ENCODE data around the gene SLC25A43.
A peak's percentile ranks its signal among the peaks of the same experiment; 100 is the strongest.
"Not testable (repeated sequence)": the region's sequence is repeated elsewhere in the genome, so short reads cannot be mapped to it uniquely, and the experiment has no call there.

The SLC25A43 gene

DNA sequence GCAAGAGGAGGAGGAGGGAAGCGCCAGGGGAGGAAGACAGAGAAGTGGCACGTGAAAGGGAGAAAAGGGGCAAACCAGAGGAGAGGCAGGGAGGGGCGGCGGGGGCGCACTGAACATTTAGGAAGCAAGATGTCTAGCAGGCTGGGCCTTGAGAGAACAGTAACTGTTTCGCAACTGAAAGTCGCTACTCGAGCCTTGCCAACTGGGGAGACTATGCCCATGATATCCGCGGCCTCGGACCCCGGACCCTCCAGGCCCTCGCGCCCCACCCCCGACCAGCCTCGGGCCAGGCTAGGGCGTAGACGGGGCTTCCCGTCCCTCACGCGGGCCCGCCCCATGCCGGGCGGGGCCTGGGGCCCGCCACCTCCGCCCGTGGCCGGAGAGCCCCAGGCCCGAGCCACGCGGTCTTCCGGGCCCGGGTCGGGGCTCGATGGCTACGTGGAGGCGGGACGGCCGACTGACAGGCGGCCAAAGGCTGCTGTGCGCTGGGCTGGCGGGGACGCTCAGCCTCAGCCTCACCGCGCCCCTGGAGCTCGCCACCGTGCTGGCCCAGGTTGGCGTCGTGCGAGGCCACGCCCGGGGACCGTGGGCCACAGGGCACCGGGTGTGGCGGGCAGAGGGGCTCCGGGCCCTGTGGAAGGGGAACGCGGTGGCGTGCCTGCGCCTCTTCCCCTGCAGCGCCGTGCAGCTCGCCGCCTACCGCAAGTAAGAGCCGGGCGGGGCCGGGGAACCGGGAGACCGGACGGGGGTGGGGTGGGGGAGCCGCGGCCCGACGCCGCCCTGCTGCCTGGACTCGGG is at the start of gene SLC25A43:
Gene SLC25A43, plus strand, starts transcription at position 363 of the 798 bp plus-strand sequence. Its CDS starts 68 bp downstream, at position 431.
- peak in 1 of 2 donors; percentile 1 for DNase-seq (ENCODE audit: low read depth in 2 of 2)

DNA sequence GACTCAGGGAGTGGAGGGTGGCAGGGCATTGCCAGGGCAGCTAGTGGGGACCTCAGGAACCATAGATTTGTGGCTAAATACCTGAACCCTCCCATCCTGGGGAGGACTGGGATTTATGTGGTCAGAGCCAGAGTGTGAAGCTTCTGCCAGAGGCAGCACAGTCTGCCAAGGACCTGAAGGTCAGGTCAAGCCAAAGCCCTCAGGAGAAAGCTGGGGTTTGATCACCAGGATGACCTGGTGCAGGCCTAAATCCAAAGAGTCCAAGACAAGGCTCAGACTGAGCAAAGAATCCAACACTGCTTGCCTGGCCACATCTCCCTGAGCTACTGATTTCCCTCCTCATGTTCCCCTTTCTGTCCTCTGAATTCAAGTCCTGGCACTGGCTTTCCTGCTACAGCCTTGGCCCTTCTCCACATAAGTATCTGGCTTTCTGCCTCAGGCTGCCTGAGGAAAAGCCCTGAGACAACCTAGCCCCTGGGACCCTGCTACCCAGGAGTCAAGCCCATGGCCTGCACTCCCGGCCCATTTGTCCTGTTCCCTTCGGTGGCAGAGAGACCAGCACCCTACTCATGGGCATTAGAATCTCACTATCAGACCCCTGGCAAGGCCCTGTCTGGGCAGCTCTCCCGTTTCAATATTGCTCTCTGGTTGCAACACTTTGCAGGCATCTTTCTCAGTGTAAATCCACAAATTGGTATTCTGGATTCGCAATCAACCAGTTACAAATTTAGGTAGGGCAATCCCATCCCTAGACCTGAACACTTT is 39.3 kb upstream of the SLC25A43 start:
- no peak for DNase-seq (ENCODE audit: low read depth in 2 of 2)

DNA sequence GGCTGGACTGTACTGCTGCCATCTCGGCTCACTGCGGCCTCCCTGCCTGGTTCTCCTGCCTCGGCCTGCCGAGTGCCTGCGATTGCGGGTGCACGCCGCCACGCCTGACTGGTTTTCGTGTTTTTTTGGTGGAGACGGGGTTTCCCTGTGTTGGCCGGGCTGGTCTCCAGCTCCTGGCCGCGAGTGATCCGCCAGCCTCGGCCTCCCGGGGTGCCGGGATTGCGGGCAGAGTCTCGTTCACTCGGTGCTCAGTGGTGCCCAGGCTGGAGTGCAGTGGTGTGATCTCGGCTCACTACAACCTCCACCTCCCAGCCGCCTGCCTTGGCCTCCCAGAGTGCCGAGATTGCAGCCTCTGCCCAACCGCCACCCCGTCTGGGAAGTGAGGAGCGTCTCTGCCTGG is 37.7 kb upstream of the SLC25A43 start:
- DNase-seq (ENCODE audit: low read depth in 2 of 2), result not testable (repeated sequence)

DNA sequence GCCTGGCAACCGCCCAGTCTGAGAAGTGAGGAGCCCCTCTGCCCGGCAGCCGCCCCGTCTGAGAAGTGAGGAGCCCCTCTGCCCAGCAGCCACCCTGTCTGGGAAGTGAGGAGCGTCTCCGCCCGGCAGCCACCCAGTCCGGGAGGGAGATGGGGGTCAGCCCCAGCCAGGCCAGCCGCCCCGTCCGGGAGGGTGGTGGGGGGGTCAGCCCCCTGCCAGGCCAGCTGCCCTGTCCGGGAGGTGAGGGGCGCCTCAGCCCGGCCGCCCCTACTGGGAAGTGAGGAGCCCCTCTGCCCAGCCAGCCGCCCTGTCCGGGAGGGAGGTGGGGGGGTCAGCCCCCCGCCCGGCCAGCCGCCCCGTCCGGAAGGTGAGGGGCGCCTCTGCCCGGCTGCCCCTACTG is 37.1 kb upstream of the SLC25A43 start:
- not testable (repeated sequence) for DNase-seq (ENCODE audit: low read depth in 2 of 2)

DNA sequence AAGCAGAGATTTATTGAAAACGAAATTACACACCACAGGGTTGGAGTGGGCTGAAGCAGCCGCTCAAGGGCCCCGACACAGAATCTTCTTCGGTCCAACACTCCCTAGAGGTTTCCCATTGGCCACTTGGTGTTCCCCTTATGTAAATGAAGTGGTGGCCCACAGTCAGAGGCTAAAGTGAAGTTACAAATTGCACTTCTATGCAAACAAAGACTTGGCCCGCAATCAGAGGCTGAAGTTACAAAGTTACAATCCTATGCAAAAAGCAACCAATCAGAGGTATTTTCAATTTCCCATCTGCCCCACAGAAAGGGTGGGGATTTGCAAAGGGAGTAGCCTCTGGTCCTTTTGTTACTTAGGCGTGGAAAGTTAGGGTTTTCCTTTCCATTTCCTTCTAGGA is 35.7 kb upstream of the SLC25A43 start:
- no peak for DNase-seq (ENCODE audit: low read depth in 2 of 2)

DNA sequence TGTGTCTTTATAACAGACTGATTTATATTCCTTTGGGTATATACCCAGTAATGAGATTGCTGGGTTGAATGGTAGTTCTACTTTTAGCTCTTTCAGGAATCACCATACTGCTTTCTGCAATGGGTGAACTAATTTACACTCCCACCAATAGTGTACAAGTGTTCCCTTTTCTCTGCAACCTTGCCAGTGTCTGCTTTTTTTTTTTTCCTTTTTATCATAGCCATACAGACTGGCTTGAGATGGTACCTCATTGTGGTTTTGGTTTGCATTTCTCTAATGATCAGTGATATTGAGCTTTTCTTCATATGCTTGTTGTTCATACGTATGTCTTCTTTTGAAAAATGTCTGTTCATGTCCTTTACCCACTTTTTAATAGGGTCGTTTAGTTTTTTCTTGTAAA is 27.3 kb upstream of the SLC25A43 start:
- DNase-seq (ENCODE audit: low read depth in 2 of 2), result not testable (repeated sequence)

DNA sequence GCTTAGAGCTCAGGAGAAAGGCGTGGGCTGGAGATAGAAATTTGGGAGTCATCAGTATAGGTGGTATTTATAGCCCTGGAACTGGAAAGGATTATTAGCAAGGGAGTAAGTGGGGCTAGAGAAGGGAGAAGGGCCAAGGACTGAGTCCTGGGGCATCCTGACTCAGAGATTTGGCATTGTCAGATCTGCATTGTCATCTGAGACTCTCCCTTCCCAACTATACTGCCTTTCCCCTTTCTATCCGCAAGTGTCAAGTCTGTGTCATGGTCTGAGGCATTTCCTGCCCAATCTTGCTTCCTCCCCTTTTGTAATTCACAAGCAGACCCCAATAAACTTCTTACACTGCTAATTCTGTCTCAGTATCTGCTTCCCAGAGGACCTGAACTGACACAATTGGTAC is 24.4 kb upstream of the SLC25A43 start:
- no peak for DNase-seq (ENCODE audit: low read depth in 2 of 2)

DNA sequence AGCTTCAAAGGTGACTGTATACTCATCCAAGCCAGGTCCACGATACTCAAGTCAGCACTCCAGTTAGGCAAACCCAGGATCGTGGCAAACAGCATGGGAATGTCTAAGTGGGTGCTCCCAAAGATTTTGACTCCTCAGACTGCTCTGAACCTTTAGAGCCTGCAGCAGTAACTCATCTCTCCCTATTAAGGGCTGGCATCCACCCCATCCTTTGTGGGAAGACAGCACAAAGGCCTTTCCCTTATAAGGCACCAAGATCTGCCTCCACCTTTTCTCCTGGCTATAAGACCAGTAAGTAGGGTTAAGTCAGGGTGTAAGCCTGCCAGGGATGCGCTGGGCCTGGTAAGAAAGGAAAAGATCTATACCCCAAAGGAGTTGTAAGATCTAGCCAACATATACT is 23.6 kb upstream of the SLC25A43 start:
- DNase-seq (ENCODE audit: low read depth in 2 of 2), result no peak

DNA sequence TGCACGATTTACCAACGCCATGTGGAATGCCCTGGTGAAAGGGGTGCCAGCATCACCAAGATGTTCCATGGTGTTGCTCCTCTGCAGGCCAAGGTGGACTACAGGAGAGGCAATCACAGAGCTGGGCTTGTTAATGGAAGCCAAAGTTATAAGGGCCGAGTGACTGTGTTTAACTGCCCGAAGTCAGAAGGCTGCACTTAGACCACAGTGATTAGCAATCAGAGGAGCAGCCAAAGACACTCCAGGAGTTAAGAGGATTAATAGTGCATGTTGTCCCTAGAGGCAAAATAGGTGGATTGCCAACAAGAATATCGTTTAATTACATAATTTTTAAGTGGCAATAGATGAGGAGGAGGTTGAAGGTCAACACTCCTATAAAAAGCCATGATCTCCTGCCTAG is 22.8 kb upstream of the SLC25A43 start:
- DNase-seq (ENCODE audit: low read depth in 2 of 2), result no peak

DNA sequence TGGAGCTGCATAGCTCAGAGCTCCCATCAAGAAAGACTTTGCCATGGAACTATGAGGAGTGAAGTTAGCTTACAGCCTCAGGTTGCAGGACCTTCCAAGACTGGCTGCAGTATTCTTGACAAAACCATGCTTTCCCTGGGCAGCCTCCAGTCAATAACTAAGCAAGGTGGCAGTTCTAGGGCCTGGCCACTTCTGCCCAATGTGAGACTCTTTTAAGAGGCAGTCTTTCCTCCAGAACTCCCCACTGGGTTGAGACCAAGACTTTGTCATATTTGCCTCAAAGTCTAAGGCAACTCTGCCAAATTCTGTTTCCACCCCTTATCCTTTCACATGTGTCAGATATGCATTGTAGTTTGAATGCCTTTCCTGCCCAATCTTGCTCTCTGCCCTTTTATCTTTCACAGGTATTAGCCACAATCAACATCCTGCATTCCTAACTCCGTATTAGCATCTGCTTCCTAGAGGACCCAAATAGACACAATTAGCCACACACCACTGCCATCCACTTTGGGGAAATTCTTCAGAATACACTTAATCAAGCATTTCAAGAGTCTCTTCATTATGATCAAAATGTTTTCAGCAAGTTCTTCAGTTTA is 17.7 kb upstream of the SLC25A43 start:
- no peak for DNase-seq (ENCODE audit: low read depth in 2 of 2)

DNA sequence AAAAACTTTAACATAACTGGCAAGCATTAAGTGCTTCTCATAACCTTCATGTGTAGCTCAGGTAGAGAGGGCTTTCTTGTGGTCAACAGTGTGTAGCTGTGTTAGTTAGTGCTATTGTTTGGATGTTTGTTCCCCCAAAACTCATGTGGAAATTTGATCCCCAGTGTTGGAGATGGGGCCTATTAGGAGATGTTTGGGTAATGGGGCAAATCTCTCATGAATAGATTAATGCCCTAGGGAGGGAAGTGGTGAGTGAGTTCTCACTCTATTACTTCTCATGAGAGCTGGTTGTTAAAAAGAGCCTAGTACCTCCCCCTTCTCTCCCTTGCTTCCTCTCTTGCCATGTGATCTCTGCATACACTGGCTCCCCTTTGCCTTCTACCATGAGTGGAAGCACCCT is 16.5 kb upstream of the SLC25A43 start:
- DNase-seq (ENCODE audit: low read depth in 2 of 2), result no peak

DNA sequence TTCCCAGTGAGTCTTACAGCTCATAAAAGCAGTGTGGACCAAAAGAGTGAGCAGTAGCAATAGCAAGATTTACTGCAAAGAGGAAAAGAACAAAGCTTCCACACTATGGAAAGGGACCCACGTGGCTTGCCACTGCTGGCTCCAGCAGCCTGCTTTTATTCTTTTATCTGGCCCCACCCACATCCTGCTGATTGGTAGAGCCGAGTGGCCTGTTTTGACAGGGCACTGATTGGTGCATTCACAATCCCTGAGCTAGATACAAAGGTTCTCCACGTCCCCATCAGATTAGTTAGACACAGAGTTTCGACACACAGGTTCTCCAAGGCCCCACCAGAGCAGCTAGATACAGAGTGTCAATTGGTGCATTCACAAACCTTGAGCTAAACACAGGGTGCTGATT is 12.5 kb upstream of the SLC25A43 start:
- not testable (repeated sequence) for DNase-seq (ENCODE audit: low read depth in 2 of 2)

DNA sequence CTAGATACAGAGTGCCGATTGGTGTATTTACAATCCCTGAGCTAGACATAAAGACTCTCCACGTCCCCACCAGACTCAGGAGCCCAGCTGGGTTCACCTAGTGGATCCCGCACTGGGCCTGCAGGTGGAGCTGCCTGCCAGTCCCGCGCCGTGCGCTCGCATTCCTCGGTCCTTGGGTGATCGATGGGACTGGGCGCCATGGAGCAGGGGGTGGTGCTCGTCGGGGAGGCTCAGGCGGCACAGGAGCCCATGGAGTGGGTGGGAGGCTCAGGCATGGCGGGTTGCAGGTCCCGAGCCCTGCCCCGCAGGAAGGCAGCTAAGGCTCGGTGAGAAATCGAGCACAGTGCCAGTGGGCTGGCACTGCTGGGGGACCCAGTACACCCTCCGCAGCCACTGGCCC is 11.7 kb upstream of the SLC25A43 start:
- not testable (repeated sequence) for DNase-seq (ENCODE audit: low read depth in 2 of 2)

DNA sequence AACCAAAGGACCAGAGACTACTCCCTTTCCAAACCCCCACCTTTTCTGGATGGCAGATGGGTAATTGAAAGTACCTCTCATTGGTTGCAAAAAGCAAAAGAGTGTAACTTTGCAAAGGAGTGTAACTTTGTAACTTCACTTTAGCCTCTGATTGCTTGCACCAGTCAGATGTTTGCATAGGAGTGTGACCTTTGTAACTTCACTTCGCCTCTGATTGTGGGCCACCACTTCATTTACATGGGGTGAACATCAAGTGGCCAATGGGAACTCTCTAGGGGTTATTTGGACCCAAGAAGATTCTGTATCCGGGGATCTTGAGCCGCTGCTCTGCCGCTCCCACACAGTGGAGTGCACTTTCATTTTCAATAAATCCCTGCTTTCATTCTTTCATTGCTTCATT is 9.9 kb upstream of the SLC25A43 start:
- no peak for DNase-seq (ENCODE audit: low read depth in 2 of 2)

DNA sequence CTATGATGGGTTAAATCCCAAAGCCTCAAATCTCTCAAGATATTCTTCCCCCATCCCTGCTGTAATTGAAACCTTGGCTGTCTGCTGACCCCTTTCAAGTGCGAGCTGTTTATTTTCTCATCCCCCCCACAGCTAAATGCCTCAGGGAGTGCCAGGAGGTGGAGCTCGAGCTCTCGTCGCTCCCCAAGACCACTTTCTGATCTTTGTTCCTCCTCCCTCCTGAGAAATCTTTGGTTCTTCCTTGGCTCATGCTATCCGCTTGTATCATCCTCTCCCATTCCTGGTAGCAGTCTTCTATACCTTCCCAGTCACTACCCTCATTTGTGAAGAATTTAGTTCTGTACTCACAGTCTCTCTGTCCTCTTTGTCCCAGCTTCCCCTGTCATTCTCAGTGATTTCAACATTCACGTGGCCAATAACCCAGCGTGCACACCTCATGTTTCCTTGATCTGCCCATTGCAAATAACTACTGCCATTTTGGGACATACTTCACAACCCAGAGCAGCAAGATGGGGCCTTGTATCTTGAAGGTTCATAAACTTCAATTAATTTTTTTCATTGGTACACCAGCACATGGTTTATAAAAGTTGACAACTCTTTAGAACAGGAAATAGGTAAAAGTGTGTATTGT is 9.2 kb upstream of the SLC25A43 start:
- DNase-seq (ENCODE audit: low read depth in 2 of 2), result no peak

DNA sequence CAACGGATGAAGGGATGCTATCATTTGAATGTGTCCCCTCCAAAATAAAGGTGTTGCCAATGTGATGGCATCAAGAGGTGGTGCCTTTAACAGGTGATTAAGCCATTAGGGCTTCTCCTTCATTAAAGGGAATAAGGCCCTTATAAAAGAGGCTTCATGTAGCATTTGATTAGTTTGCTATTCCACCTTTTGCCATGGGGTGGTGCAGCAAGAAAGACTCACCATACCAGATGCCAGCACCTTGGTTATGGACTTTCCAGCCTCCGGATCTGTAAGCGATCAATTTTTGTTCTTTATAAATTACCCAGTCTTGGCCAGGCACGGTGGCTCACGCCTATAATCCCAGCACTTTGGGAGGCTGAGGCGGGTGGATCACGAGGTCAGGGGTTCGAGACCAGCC is 7.9 kb upstream of the SLC25A43 start:
- no peak for DNase-seq (ENCODE audit: low read depth in 2 of 2)

DNA sequence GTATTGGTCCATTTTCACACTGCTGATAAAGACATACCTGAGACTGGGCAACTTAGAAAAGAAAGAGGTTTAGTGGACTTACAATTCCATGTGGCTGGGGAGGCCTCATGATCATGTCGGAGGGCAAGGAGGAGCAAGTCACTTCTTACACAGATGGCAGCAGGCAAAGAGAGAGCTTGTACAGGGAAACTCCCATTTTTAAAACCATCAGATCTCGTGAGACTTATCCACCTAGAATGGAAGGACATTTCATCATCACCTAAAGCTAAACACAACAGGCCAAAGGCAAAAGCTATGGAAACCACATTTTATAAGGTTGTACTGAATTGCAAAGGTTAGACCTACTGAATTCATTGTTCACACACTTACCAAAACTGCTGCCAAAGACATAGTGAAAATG is 6.0 kb upstream of the SLC25A43 start:
- DNase-seq (ENCODE audit: low read depth in 2 of 2), result no peak

DNA sequence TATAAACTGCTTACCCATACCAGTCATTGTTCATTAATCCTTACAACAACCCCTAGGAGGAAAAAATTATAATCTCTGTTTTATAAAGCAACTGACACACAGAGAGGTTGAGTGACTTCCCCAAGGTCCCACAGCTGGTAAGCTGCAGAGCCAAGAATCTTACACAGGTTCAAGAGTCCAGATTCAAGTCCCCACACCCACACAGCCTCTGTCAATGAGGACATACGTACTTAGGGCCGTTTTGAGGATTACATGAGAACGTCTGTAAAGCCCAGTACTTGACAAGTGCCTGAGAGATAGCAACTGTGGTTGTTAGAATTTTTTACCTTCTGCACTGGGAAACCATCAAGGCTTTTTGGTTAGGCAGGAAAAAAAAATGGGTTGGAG is 556 bp upstream of the SLC25A43 start:
- no peak for DNase-seq (ENCODE audit: low read depth in 2 of 2)

DNA sequence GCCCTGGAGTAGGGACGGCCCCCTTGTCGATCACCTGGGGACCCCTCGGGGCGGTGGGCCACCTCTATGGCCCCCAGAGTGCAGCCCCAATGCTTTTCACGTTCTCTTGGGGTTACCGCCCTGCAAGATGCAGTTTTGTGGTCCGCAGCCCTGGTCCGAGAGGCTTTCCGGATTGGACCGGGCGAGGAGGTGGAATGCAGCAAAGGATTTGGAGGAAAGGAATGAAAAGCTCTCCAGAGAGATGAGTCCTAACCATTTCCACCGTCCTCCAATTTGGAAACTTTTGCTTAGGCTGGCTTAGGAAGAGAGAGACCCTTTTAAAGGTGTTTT is 601 bp downstream of the SLC25A43 start:
- no peak for DNase-seq (ENCODE audit: low read depth in 2 of 2)

DNA sequence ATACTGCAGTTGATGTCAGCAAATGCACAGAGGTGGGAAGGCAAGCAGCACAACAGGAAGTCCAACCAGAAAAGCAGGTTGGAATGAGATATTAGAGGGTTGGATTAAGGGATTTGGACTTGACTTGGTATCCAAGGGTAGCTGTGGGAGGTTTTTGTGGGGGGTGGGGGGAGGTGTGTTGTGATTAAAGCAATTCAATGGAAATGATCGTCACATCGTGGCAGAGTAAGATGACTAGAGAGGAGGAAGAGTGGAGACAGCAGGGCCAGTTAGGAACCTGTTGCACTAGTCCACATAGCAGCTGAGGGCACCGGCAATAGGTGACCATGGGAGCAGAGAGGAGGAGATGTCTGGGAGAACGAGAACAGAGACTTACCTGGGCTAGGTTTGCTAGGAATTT is 2.4 kb downstream of the SLC25A43 start:
- no peak for DNase-seq (ENCODE audit: low read depth in 2 of 2)

DNA sequence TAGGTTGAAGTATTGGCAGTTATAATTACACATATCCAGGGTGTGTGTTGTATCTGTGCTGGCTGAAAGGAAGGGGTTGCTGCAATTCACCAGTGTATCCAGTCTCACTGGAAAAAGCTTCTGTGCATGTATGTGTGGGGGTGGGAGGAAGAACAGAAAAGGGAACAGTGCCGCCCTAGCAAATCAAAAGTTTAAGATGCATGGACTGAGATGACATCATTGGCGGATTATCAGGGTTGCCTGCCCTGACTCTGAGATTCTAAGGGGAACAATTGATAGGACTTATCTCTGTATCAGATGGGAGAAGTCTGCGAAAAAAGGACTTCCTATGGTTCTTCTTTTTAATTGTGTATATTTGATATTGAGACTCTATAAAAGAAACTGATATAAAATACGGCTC is 3.5 kb downstream of the SLC25A43 start:
- no peak for DNase-seq (ENCODE audit: low read depth in 2 of 2)

DNA sequence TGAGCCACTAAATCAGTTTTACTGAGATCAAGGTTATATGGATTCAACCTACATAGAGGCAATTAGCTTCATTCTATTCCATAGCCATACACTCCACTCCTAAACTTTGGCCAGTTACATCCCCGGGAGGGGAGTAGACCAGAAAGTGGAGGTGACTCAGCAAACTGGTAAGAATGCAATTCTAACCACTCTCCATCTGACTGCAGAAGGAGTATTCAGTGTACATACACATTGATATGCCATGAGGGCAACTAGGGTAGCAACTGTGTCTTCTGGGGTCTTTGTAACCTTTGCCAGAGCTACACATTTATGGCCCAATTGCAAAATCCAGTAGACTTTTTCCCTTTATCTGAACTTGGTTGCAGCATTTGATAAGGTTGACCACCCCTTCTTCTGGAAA is 7.6 kb downstream of the SLC25A43 start:
- no peak for DNase-seq (ENCODE audit: low read depth in 2 of 2)

DNA sequence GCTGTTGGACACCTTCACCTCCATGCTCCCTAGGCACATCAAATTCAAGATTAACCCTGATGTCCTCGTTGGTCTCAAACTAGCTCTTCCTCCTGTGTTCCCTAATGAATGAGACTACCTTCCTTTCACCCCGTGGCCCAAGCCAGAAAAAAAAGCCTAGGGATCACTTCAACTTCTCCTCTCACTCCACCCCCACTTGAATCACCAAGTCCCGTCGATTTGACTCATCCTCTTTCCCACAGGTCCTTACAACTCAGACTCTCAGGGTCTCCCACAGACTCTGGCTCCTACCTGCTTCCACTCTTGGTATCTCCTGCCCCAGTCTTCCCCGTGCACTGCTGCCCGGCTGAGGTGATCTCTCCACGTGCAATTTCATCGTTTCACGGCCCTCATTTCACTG is 8.5 kb downstream of the SLC25A43 start:
- no peak for DNase-seq (ENCODE audit: low read depth in 2 of 2)

Measured in stimulated activated CD4-positive, alpha-beta T cell treated with anti-CD3 and anti-CD28 coated beads, Interleukin-1b, Interleukin-23, amount 100 ng/mL, for 1 hour (primary cell).